CD4-positive, CD25-positive, alpha-beta regulatory T cell (primary cell): Measurements from ENCODE around the gene SYT15. TPM values are rescaled to one million over a fixed set of nuclear protein-coding genes. Genes with fewer than 3 reads are reported as not detected.
"Not testable (repeated sequence)": the region's sequence is repeated elsewhere in the genome, so short reads cannot be mapped to it uniquely, and the experiment has no call there.

ENCODE experiments used
- ATAC-seq, 2 donors: fragments of 150-1000 bp; cut with Tn5 transposase; one replicate each; pipeline ENCODE4 v1.10.0; 2021; ENCODE audit warnings: low read depth in 2 of 2, moderate number of reproducible peaks in 2 of 2, moderate library complexity in 1 of 2
- DNase-seq, 3 donors: peaks; one replicate each; pipeline versions ENCODE4 v3.0.0 to v3.0.0-alpha.2; 2012 to 2022; ENCODE audit warnings: mixed read lengths in 1 of 3
- H3K27ac ChIP-seq: one replicate; pipeline ENCODE4 v1.7.0; 2013; ENCODE audit warnings: mild to moderate bottlenecking, low read length; ENCODE audit not compliant: insufficient read depth, poor library complexity, severe bottlenecking
- H3K27me3 ChIP-seq: one replicate; pipeline ENCODE4 v1.7.0; 2013; ENCODE audit warnings: low read length; ENCODE audit not compliant: control insufficient read depth, insufficient read depth
- H3K36me3 ChIP-seq: one replicate; pipeline ENCODE4 v1.7.0; 2013; ENCODE audit warnings: mild to moderate bottlenecking, low read length, moderate library complexity; ENCODE audit not compliant: control insufficient read depth, insufficient read depth
- H3K4me1 ChIP-seq: 2 replicates; pipeline ENCODE4 v1.7.0; 2013; ENCODE audit warnings: mild to moderate bottlenecking, low read length; ENCODE audit not compliant: insufficient read depth, control insufficient read depth, poor library complexity, severe bottlenecking
- H3K4me3 ChIP-seq: one replicate; pipeline ENCODE4 v1.7.0; 2013; ENCODE audit warnings: low read depth, mild to moderate bottlenecking, low read length, moderate library complexity
- H3K9me3 ChIP-seq, 2 experiments: 1 replicate in 1 of 2; 2 replicates in 1 of 2; pipeline ENCODE4 v1.7.0; 2013; ENCODE audit warnings: low read length in 2 of 2, mild to moderate bottlenecking in 1 of 2, moderate library complexity in 1 of 2; ENCODE audit not compliant: control insufficient read depth in 2 of 2
- H3K27ac Mint-ChIP-seq, 3 donors: one replicate each; pipeline ENCODE4 v1.8.0; 2020 to 2022; ENCODE audit warnings: mild to moderate bottlenecking in 3 of 3, mixed read lengths in 3 of 3, moderate library complexity in 2 of 3
- H3K27me3 Mint-ChIP-seq: one replicate; pipeline ENCODE4 v1.8.0; 2022; ENCODE audit warnings: mild to moderate bottlenecking, mixed read lengths
- H3K36me3 Mint-ChIP-seq: one replicate; pipeline ENCODE4 v1.8.0; 2020; ENCODE audit warnings: mixed read lengths
- H3K4me1 Mint-ChIP-seq, 4 donors: one replicate each; pipeline ENCODE4 v1.8.0; 2020 to 2022; ENCODE audit warnings: mixed read lengths in 4 of 4, mild to moderate bottlenecking in 1 of 4
- H3K4me3 Mint-ChIP-seq, 4 donors: one replicate each; pipeline ENCODE4 v1.8.0; 2020 to 2022; ENCODE audit warnings: mild to moderate bottlenecking in 4 of 4, mixed read lengths in 4 of 4, moderate library complexity in 3 of 4
- H3K9me3 Mint-ChIP-seq, 7 donors: one replicate each; pipeline ENCODE4 v1.8.0; 2020 to 2022; ENCODE audit warnings: mixed read lengths in 7 of 7, mild to moderate bottlenecking in 3 of 7, moderate library complexity in 2 of 7
- polyA plus RNA-seq, 4 donors: library from polyadenylated mRNA; unstranded; fragments of 300-500 nt; fragmentation: Illumina TruSeq; gene quantifications; one replicate each; pipeline ENCODE4 v1.2.3, GENCODE V29; 2021
- total RNA-seq: library from RNA; stranded (reverse); gene quantifications from one replicate; pipeline ENCODE4 v1.2.3, GENCODE V29; 2022

The SYT15 gene
- total and polyA plus RNA-seq, 5 donors from 2014 or later, result 0.09 to 0.67 (median 0.16) TPM; not detected in 1

- Mint-ChIP-seq H3K27me3 (peaks cover 21% of the 10 kb centered on the region), H3K27ac (no peak overlapping the region), H3K9me3 (no peaks in the 10 kb centered on the region), H3K4me1 (peaks cover 0 to 15% (median 0%) of the 10 kb centered on the region in 4 donors), H3K4me3 (peak overlapping the region in 2 of 4 donors; percentile 52 to 85), H3K36me3 (no peaks in the 10 kb centered on the region)
- DNase-seq, result no peak
- no peak overlapping the region for H3K4me3 ChIP-seq
- peaks cover 13% of the 10 kb centered on the region for H3K27me3 ChIP-seq
- H3K27ac ChIP-seq, result no peak overlapping the region
- no peaks in the 10 kb centered on the region for H3K4me1 ChIP-seq
- H3K9me3 ChIP-seq, result no peaks in the 10 kb centered on the region
- no peaks in the 10 kb centered on the region for H3K36me3 ChIP-seq
- no peak for ATAC-seq
Observed at GRCh38 chr10:46557319-46558121, 21.4 kb upstream of the SYT15 start.

- peaks cover 13% of the 10 kb centered on the region for H3K27me3 ChIP-seq
- no peak overlapping the region for H3K27ac ChIP-seq
- no peaks in the 10 kb centered on the region for H3K4me1 ChIP-seq
- no peak for ATAC-seq
- peaks cover 21% of the 10 kb centered on the region for H3K27me3 Mint-ChIP-seq
- H3K4me3 Mint-ChIP-seq, result peak overlapping the region in 2 of 4 donors; percentile 33 to 40
- H3K36me3 ChIP-seq, result no peaks in the 10 kb centered on the region
- H3K27ac Mint-ChIP-seq, result no peak overlapping the region
- no peaks in the 10 kb centered on the region for H3K9me3 ChIP-seq
- peaks cover 0 to 15% (median 0%) of the 10 kb centered on the region in 4 donors for H3K4me1 Mint-ChIP-seq
- no peak for DNase-seq
- H3K4me3 ChIP-seq, result no peak overlapping the region
- H3K9me3 Mint-ChIP-seq, result no peaks in the 10 kb centered on the region
- no peaks in the 10 kb centered on the region for H3K36me3 Mint-ChIP-seq
Observed at GRCh38 chr10:46558122-46558391, 20.9 kb upstream of the SYT15 start.

GRCh38 chr10:46558392-46559185 is 20.3 kb upstream of the SYT15 start:
- peaks cover 18% of the 10 kb centered on the region for H3K27me3 Mint-ChIP-seq
- H3K4me1 Mint-ChIP-seq, result peaks cover 0 to 15% (median 0%) of the 10 kb centered on the region in 4 donors
- no peak overlapping the region for H3K4me3 Mint-ChIP-seq
- H3K27ac ChIP-seq, result no peak overlapping the region
- H3K9me3 ChIP-seq, result no peaks in the 10 kb centered on the region
- H3K9me3 Mint-ChIP-seq, result no peaks in the 10 kb centered on the region
- no peak overlapping the region for H3K4me3 ChIP-seq
- no peaks in the 10 kb centered on the region for H3K4me1 ChIP-seq
- H3K27me3 ChIP-seq, result peaks cover 12% of the 10 kb centered on the region
- DNase-seq, result no peak
- H3K36me3 Mint-ChIP-seq, result no peaks in the 10 kb centered on the region
- no peak overlapping the region for H3K27ac Mint-ChIP-seq
- no peak for ATAC-seq
- H3K36me3 ChIP-seq, result no peaks in the 10 kb centered on the region

GRCh38 chr10:46559231-46559671 is 19.7 kb upstream of the SYT15 start:
- peaks cover 17% of the 10 kb centered on the region for H3K27me3 Mint-ChIP-seq
- Histone ChIP-seq H3K36me3 (no peaks in the 10 kb centered on the region), H3K27me3 (peaks cover 12% of the 10 kb centered on the region), H3K4me1 (no peaks in the 10 kb centered on the region), H3K9me3 (no peaks in the 10 kb centered on the region), H3K27ac (no peak overlapping the region), H3K4me3 (no peak overlapping the region)
- H3K36me3 Mint-ChIP-seq, result no peaks in the 10 kb centered on the region
- DNase-seq (no peak), ATAC-seq (no peak)
- H3K9me3 Mint-ChIP-seq, result no peaks in the 10 kb centered on the region
- H3K4me1 Mint-ChIP-seq, result peaks cover 0 to 15% (median 0%) of the 10 kb centered on the region in 4 donors
- H3K27ac Mint-ChIP-seq, result no peak overlapping the region
- no peak overlapping the region for H3K4me3 Mint-ChIP-seq

- Mint-ChIP-seq H3K9me3 (no peaks in the 10 kb centered on the region), H3K4me3 (no peak overlapping the region)
- no peak for ATAC-seq
Observed at GRCh38 chr10:46560381-46560780, 18.5 kb upstream of the SYT15 start.

GRCh38 chr10:46560952-46561351 is 18.0 kb upstream of the SYT15 start:
- Mint-ChIP-seq H3K4me1 (peaks cover 0 to 14% (median 0%) of the 10 kb centered on the region in 4 donors), H3K9me3 (no peaks in the 10 kb centered on the region), H3K4me3 (no peak overlapping the region), H3K36me3 (no peaks in the 10 kb centered on the region), H3K27me3 (peaks cover 17% of the 10 kb centered on the region), H3K27ac (no peak overlapping the region)
- Histone ChIP-seq H3K4me3 (no peak overlapping the region), H3K9me3 (no peaks in the 10 kb centered on the region), H3K27ac (no peak overlapping the region), H3K4me1 (no peaks in the 10 kb centered on the region), H3K36me3 (no peaks in the 10 kb centered on the region), H3K27me3 (peaks cover 7% of the 10 kb centered on the region)
- no peak for ATAC-seq
- no peak for DNase-seq

More at GRCh38 chr10:46560381-46560780, 18.5 kb upstream of the SYT15 start:
- Histone ChIP-seq H3K27me3 (peaks cover 10% of the 10 kb centered on the region), H3K4me3 (no peak overlapping the region), H3K4me1 (no peaks in the 10 kb centered on the region), H3K9me3 (no peaks in the 10 kb centered on the region), H3K27ac (no peak overlapping the region), H3K36me3 (no peaks in the 10 kb centered on the region)
- no peak for DNase-seq
- H3K4me1 Mint-ChIP-seq, result peaks cover 0 to 15% (median 0%) of the 10 kb centered on the region in 4 donors
- no peaks in the 10 kb centered on the region for H3K36me3 Mint-ChIP-seq
- no peak overlapping the region for H3K27ac Mint-ChIP-seq
- H3K27me3 Mint-ChIP-seq, result peaks cover 17% of the 10 kb centered on the region

- not testable (repeated sequence) for H3K4me1 Mint-ChIP-seq, H3K9me3 Mint-ChIP-seq, H3K4me3 ChIP-seq, H3K27me3 Mint-ChIP-seq, H3K36me3 Mint-ChIP-seq, H3K9me3 ChIP-seq, H3K4me1 ChIP-seq, H3K36me3 ChIP-seq, H3K27ac Mint-ChIP-seq, H3K27me3 ChIP-seq, H3K27ac ChIP-seq
- ATAC-seq (peak; percentile 62 to 69), DNase-seq (peak in 2 of 3 donors; percentile 37 to 60)
- peak overlapping the region in 1 of 4 donors; percentile 11 for H3K4me3 Mint-ChIP-seq
Observed at GRCh38 chr10:46565591-46566332, 13.2 kb upstream of the SYT15 start.
